HG03457 (cell line): ENCODE data around the gene HSPG2.
"Not testable (repeated sequence)": the region's sequence is repeated elsewhere in the genome, so short reads cannot be mapped to it uniquely, and the experiment has no call there.

ENCODE experiments used
- ATAC-seq: cut with Tn5 transposase; IDR thresholded peaks from one replicate; pipeline ENCODE4 v1.9.1; 2021; ENCODE audit warnings: moderate number of reproducible peaks; ENCODE audit not compliant: unreplicated experiment

Gene HSPG2

DNA sequence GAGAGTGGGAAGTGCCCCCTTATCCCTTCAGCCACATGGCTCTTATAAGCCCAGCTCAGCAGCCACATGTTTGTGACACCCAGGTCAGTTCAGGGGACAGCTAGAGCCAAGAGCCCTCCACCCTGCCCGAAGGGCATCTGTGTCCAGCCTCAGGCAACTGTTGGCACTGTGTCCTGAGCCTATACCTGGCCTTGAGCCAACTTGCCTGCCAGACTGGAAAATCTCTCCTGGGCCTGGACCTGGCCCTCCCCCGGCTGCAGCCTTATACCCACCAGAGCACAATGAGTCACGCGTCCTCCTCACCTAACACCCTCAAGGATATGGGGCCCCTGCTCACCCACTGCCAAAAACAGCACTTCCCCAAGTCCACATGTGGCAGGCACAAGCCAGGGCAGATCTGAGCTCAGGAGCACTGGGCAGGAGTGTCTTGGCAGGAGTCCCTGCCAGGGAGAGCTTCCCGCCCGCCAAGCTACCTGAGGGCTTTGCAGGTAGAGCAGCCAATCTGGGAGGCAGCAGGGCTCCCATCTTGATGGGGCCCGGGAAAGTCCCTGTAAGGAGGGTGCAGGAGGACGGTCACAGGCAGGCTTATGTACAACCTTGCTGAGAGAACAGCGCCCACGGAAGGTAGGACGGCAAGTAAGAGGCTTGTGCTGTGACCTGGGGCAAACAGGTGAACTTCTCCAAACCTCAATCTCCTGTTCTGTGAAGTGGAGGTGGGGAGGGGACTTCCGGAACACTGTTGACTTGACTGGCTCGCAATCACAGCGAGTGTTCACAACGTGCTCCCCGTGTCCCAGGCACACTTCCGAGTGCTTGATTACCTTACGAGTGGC is 19.8 kb upstream of the HSPG2 start:
- no peak for ATAC-seq

- no peak for ATAC-seq
Measured at GRCh38 chr1:21955501-21956281, 18.6 kb upstream of the HSPG2 start.

DNA sequence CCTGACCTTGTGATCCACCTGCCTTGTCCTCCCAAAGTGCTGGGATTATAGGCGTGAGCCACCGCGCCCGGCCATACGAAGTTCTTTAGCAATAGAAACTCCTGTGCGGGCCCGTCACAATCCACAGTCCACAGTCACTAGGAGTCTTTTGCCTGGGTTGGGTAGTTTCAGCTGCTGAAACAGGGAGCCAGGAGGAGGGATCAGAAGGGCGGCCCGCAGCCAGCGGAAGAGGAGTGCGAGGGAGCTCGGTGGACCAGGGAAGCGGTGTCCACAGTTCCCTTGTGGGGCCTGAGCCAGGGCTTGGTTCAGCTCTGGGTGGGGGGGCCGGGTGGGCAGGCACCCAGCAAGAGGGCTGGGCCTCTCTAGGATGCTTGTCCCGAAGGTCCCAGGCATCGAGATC is 17.9 kb upstream of the HSPG2 start:
- ATAC-seq: no peak

DNA sequence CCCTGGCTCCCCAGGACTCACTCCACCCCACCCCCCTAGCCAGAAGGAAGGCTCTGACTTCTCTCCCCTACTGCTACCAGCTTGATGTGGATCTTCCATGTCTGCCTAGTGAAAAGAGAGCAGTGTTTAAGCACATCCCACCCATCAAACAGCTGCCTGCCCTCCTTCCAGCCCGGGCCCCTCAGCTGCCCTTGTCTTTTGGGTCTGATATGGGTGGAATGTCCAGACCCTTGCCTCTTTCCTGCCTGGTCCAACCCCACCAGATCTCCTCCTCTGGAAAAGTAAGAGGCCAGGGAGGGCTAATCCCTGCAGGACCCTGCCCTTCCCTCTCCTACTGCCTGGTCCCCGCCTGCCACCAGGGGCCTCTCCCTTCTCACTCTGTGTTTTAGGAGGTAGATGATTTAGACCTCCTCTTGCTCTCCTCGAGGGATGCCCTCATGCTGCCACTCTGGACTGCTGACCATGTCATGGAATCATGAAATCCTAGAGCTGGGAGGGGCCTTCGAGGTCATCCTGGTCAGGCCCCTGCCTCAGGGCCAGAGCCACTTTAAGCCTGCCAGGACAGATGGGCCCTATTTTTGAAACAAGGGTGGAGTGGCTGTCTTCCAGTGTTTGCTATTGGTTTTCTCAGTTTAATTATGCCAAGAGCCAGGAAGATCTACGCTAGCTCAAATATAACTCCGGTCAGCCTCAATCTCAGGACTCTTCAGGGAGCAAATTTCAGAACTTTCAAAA is 15.8 kb upstream of the HSPG2 start:
- ATAC-seq: no peak

DNA sequence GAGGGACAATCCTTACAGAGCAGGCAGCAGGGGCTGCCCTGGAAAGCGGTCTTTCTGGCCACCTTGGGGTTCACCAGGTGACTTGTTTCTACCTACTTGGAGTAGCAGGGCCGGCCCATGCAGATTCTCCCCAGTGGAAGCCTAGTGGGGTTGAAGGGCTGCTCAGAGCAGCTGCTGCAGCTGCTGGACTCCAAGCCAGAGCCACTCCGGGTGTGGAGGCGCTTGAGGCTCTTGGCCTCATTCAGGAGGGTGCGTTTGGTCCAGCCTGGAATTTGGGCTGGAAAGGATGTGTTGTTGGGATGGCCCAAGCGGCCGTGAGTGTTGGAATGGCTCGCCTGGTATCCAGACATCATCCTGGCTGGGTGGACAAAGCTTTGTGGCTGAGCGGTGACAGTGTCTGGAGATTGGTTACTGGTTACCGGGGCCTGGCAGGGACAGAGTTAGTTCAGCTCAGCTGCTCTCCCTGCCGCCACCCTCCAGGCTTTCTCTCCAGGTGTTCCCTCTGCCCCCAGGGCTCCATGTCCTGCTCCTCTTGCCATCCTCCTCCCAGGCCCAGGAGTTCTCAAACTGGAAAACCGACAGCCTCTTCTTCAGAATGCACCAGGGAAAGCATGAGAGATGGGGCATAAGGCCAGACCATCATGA is 14.2 kb upstream of the HSPG2 start:
- ATAC-seq: no peak

- ATAC-seq: no peak
Measured at GRCh38 chr1:21950734-21951133, 13.6 kb upstream of the HSPG2 start.

DNA sequence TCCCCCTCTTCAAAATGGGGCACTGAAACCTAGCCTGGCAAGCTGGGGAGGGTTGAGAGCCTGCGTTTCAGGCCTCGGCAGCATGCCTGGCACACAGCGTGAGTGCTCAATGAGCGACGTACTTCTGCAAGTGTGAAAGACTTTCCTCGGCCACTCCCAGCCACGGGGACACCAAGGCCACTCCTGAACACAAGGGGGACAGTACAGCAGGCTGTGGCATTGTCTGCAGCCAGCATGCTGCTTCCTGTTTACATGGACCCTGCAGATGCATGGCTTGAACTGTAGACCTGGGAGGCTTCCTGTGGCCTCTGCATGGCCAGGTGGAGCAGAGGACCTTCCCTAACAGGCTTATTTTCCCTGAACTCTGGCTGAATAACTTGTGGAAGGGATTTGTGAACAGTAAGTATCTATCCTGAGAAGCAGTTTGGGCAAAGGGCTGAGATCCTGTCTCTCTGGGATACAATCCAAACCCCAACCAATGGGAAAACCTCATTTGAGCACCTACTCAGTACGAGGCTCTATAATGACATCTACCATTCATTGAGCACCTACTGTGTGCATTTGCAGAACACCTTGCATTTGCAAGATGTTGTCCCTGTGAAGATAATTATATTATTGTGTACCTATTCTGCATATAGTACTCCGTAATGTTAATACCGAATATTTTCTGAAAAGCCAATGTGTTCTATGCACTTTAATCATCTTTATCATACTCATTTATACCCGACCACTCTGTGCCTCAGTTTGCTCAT is 9.9 kb upstream of the HSPG2 start:
- no peak for ATAC-seq

GRCh38 chr1:21944733-21945073 is 7.6 kb upstream of the HSPG2 start:
- ATAC-seq: no peak

GRCh38 chr1:21942959-21943640 is 6.0 kb upstream of the HSPG2 start:
- not testable (repeated sequence) for ATAC-seq

GRCh38 chr1:21942464-21942863 is 5.4 kb upstream of the HSPG2 start:
- ATAC-seq: no peak

DNA sequence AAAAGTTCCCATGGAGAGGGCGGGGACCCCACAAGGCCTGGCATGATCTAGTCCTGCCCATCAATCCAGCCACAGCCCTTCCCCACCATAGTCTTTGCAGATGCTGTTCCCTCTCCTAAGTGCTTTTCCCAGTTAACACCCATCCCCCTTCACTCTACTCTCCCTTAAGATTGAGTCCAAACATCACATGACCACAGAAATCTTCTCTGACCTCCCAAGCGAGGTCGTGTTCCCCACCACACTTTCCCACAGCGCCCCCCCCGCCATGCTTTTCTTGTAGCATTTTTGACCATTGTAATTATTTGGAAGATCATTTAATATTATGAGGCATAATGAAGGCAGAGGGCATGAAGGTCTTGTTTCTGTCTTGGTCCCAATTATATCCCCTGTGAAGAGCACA is 4.3 kb upstream of the HSPG2 start:
- no peak for ATAC-seq

GRCh38 chr1:21940492-21940891 is 3.4 kb upstream of the HSPG2 start:
- no peak for ATAC-seq

GRCh38 chr1:21939650-21940374 is 2.7 kb upstream of the HSPG2 start:
- ATAC-seq: no peak

GRCh38 chr1:21938732-21939538 is 1.8 kb upstream of the HSPG2 start:
- ATAC-seq: no peak

DNA sequence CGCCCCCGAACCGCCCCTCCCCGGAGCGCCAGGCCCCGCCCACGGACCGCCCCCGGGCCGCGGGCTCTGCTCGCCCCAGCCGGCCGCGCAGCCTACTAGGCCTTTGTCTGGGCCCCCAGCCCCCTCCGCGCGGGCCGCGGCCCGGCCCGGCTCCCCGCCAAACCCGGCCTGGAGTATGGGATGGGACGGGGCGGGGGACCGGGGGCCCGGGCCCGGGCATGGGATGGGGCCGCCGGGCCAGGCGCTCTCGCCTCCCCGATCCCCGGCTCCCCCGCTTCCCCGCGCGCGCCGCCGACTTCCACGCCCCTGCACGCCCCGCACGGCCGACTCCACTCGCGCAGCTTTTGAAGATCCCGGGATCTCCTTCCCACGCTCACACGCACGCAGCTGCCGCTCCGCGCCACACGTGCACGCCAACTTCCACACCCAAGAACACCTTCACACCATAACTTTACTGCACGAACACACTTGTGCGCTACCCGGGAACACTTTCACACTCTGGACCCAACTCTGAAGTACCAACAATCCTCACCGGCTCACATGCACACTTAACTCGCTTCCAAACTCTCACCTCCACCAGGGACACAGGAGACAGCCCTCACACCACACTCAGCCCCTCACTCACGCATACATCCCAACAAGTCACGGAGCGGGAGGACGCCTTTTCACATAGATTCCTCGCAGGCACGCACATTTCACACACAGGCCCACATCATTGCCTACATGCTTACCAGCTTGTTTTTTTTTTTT is 437 bp upstream of the HSPG2 start:
- ATAC-seq: no peak

GRCh38 chr1:21936366-21937031 is 611 bp downstream of the HSPG2 start:
- ATAC-seq: no peak

DNA sequence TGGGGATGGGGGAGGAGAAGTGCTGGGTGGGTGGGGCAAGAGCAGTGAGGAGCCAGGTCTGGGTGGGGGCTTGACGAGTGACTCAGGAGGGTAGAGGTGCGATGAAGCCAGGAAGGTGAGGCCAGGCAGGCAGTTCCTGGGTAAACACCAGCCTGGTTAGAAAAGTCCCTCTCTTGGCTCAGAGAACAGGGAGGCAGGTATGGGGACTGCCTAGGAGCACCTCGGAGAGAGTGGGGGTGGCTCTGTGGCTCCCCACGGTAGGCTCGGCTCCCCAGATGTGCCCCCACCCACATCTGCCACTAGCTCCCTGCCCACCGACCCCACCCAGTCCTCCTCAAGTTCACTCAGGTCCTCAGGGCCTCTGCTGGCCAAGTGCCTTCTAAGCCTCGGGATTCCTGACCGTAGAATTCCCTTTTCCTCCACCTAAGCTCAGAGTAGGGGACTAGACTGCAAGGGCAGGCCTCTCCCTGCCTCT is 1.2 kb downstream of the HSPG2 start:
- ATAC-seq: no peak
